Keratinocyte (primary cell): ENCODE measurements around the gene EPOP. TPM values are rescaled to one million over a fixed set of nuclear protein-coding genes. Genes with fewer than 3 reads are reported as not detected.

ENCODE experiments used
- DNase-seq: peaks from one replicate; pipeline ENCODE4 v3.0.0-alpha.2; 2011; ENCODE audit warnings: low read depth, missing footprints, low spot score
- FAIRE-seq: peaks from 2 replicates; lab custom pipeline; 2011; peaks lifted over from hg19 to GRCh38; lab: Jason Lieb, UNC
- H2AFZ ChIP-seq: 2 replicates; pipeline ENCODE4 v1.6.0; 2012; ENCODE audit warnings: low read length, control low read depth, inconsistent platforms; ENCODE audit not compliant: control insufficient read depth
- H3K27ac ChIP-seq: 2 replicates; pipeline ENCODE4 v1.5.1; 2011; ENCODE audit warnings: low read length; ENCODE audit not compliant: control insufficient read depth, insufficient read depth
- H3K27me3 ChIP-seq: 3 replicates; pipeline ENCODE4 v1.6.0; 2011; ENCODE audit warnings: low read length; ENCODE audit not compliant: control insufficient read depth, insufficient read depth; ENCODE audit errors: extremely low read depth
- H3K36me3 ChIP-seq, 2 experiments: 2 replicates in 1 of 2; 3 replicates in 1 of 2; pipeline ENCODE4 v1.5.1; 2011; ENCODE audit warnings: low read length in 2 of 2, mild to moderate bottlenecking in 1 of 2; ENCODE audit not compliant: control insufficient read depth in 2 of 2, insufficient read depth in 2 of 2; ENCODE audit errors: extremely low read depth in 1 of 2
- H3K4me1 ChIP-seq: 3 replicates; pipeline ENCODE4 v1.5.1; 2011; ENCODE audit warnings: low read length; ENCODE audit not compliant: control insufficient read depth, insufficient read depth; ENCODE audit errors: extremely low read depth
- H3K4me2 ChIP-seq: 3 replicates; pipeline ENCODE4 v1.6.0; 2011; ENCODE audit warnings: low read depth, low read length; ENCODE audit not compliant: control insufficient read depth, insufficient read depth; ENCODE audit errors: extremely low read depth
- H3K4me3 ChIP-seq, 3 experiments: fragments of 200-600 bp in 1 of 3; sonication (generic) in 1 of 3; 2 replicates in 2 of 3; 3 replicates in 1 of 3; pipeline ENCODE4 v1.5.1; 2011 to 2016; ENCODE audit warnings: low read length in 3 of 3, mild to moderate bottlenecking in 3 of 3, control low read depth in 2 of 3, inconsistent platforms in 1 of 3, low read depth in 1 of 3, mixed read lengths in 1 of 3, mixed run types in 1 of 3, moderate library complexity in 1 of 3; ENCODE audit not compliant: control insufficient read depth in 2 of 3, insufficient read depth in 2 of 3; ENCODE audit errors: extremely low read depth in 1 of 3
- H3K79me2 ChIP-seq: 2 replicates; pipeline ENCODE4 v1.6.0; 2012; ENCODE audit warnings: low read length; ENCODE audit not compliant: control insufficient read depth, insufficient read depth
- H3K9ac ChIP-seq: 3 replicates; pipeline ENCODE4 v1.6.0; 2011; ENCODE audit warnings: low read length; ENCODE audit not compliant: control insufficient read depth, insufficient read depth; ENCODE audit errors: extremely low read depth
- H3K9me1 ChIP-seq: 3 replicates; pipeline ENCODE4 v1.6.0; 2011; ENCODE audit warnings: low read length; ENCODE audit not compliant: control insufficient read depth, insufficient read depth; ENCODE audit errors: extremely low read depth
- H3K9me3 ChIP-seq: 2 replicates; pipeline ENCODE4 v1.5.1; 2012; ENCODE audit warnings: low read depth, low read length; ENCODE audit not compliant: control insufficient read depth
- H4K20me1 ChIP-seq: 3 replicates; pipeline ENCODE4 v1.6.0; 2011; ENCODE audit warnings: low read length; ENCODE audit not compliant: control insufficient read depth, insufficient read depth; ENCODE audit errors: extremely low read depth
- EZH2 ChIP-seq: IDR thresholded peaks from one replicate; pipeline ENCODE4 v1.6.1; 2012; ENCODE audit warnings: inconsistent platforms, mild to moderate bottlenecking, low read length, moderate library complexity
- dilution Hi-C: fragments of 300-500 bp; cut with MboI; formaldehyde crosslinking; loops from one replicate; pipeline ENCODE4 v1.7.0; 2020; ENCODE audit warnings: low sequenced_read_pairs; ENCODE audit not compliant: extremely low pct_ligation_motif_present
- polyA plus RNA-seq, 5 experiments: library from polyadenylated mRNA; depleted of rRNA in 3 of 5; stranded (reverse) in 3 of 5; stranded (forward) in 1 of 5; unstranded in 1 of 5; fragments of >200 nt; gene quantifications; 1 replicate in 1 of 5; 2 replicates in 3 of 5; 3 replicates in 1 of 5; pipeline versions ENCODE4 v1.2.1 to v1.2.3, GENCODE V29; 2011 to 2012; ENCODE audit warnings: missing spikeins in 2 of 5, low read depth in 1 of 5, low replicate concordance in 1 of 5
- TF ChIP-seq, protein P1 (sequence below), 3 experiments: IDR thresholded peaks in 1 of 3; conservative IDR thresholded peaks in 1 of 3; optimal IDR thresholded peaks in 1 of 3; 2 replicates in 2 of 3; 3 replicates in 1 of 3; pipeline versions ENCODE3 to v1.5.1; 2011; ENCODE audit warnings: low read length in 3 of 3, mild to moderate bottlenecking in 3 of 3, moderate library complexity in 2 of 3, control low read depth in 1 of 3, inconsistent platforms in 1 of 3; ENCODE audit not compliant: insufficient read depth in 2 of 3; ENCODE audit errors: extremely low read depth in 1 of 3

Gene EPOP
- polyA plus RNA-seq, 1 donor (not counting 4 experiments of a cell fraction or from before 2014, with no cell fraction given): 3.2 TPM

DNA sequence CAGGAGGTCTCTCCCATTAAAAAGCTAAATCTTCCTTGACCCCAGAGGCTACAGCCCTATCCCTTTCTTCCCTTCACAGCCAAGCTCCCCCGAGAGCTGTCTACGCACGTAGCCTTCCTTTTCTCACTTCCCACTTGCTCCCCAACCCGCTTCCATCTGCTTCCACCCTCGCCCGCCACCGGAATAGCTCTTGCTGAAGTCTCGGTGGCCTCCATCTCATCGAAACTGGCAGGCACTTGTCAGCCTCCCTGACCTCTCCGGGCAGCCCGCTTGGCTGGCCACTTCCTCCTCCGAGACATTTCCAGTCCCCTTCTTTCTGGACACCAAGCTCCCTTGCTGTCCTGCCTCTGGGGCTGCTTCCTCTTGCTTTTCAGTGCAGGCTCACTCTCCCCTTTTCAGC is 10.7 kb upstream of the EPOP start:
- Histone ChIP-seq H3K9me1 (no peaks in the 10 kb centered on the region), H3K79me2 (no peaks in the 10 kb centered on the region), H3K9ac (no peak overlapping the region), H3K4me1 (no peaks in the 10 kb centered on the region), H3K27ac (no peak overlapping the region), H4K20me1 (no peaks in the 10 kb centered on the region), H2AFZ (no peak overlapping the region), H3K27me3 (peaks cover 8% of the 10 kb centered on the region), H3K4me3 (no peak overlapping the region), H3K36me3 (no peaks in the 10 kb centered on the region), H3K4me2 (no peak overlapping the region), H3K9me3 (no peaks in the 10 kb centered on the region)
- no peak for FAIRE-seq
- dilution Hi-C loops: no loop called here
- DNase-seq: no peak
- TF ChIP-seq, protein P1, sequence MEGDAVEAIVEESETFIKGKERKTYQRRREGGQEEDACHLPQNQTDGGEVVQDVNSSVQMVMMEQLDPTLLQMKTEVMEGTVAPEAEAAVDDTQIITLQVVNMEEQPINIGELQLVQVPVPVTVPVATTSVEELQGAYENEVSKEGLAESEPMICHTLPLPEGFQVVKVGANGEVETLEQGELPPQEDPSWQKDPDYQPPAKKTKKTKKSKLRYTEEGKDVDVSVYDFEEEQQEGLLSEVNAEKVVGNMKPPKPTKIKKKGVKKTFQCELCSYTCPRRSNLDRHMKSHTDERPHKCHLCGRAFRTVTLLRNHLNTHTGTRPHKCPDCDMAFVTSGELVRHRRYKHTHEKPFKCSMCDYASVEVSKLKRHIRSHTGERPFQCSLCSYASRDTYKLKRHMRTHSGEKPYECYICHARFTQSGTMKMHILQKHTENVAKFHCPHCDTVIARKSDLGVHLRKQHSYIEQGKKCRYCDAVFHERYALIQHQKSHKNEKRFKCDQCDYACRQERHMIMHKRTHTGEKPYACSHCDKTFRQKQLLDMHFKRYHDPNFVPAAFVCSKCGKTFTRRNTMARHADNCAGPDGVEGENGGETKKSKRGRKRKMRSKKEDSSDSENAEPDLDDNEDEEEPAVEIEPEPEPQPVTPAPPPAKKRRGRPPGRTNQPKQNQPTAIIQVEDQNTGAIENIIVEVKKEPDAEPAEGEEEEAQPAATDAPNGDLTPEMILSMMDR (optimal IDR thresholded peaks at IDR 0.05 in 1 of 3, IDR thresholded peaks at IDR 0.05 in 1 of 3, conservative IDR thresholded peaks at IDR 0.05 in 1 of 3; ENCODE audit: extremely low read depth in 1 of 3, insufficient read depth in 2 of 3, low read length in 3 of 3): no peak
- TF ChIP-seq EZH2: no peak

DNA sequence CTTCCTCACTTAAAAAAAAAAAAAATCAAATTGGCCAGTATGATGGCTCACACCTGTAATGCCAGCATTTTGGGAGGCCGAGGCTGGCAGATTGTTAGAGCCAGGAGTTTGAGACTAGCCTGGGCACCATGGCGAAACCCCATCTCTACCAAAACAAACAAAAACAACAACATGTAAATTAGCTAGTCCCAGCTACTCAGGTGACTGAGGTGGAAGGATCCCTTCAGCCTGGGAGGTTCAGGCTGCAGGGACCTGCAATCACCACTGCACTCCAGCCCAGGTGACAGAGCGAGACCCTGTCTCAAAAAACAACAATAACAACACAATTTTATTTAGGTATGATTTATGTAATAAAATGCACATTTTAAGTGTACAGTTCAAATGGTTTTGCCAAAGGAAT is 6.3 kb upstream of the EPOP start:
- dilution Hi-C loops: no loop called here
- H3K4me3 ChIP-seq: no peak overlapping the region
- H3K4me1 ChIP-seq: peaks cover 5% of the 10 kb centered on the region
- no peaks in the 10 kb centered on the region for H3K9me1 ChIP-seq
- H3K79me2 ChIP-seq: no peaks in the 10 kb centered on the region
- H3K27ac ChIP-seq: no peak overlapping the region
- H3K9me3 ChIP-seq: no peaks in the 10 kb centered on the region
- H3K9ac ChIP-seq: no peak overlapping the region
- TF ChIP-seq, protein P1 (optimal IDR thresholded peaks at IDR 0.05 in 1 of 3, IDR thresholded peaks at IDR 0.05 in 1 of 3, conservative IDR thresholded peaks at IDR 0.05 in 1 of 3; ENCODE audit: extremely low read depth in 1 of 3, insufficient read depth in 2 of 3, low read length in 3 of 3): no peak
- TF ChIP-seq EZH2: no peak
- FAIRE-seq (no peak), DNase-seq (no peak)
- no peaks in the 10 kb centered on the region for H3K36me3 ChIP-seq
- H2AFZ ChIP-seq: no peak overlapping the region
- no peak overlapping the region for H3K4me2 ChIP-seq
- H4K20me1 ChIP-seq: no peaks in the 10 kb centered on the region
- H3K27me3 ChIP-seq: peaks cover 8% of the 10 kb centered on the region
